Transverse colon (tissue), 4 donors: Measurements from ENCODE around the gene SLC35A2. TPM values are rescaled to one million over a fixed set of nuclear protein-coding genes. Genes with fewer than 3 reads are reported as not detected.

Experiments used
- DNase-seq: peaks from one replicate; pipeline ENCODE4 v3.0.0-alpha.2; 2019
- H3K27ac ChIP-seq, 4 donors: fragments of 200-600 bp; sonication (generic); 2 replicates each; pipeline ENCODE4 v1.5.1; 2016 to 2018; ENCODE audit warnings: inconsistent platforms in 4 of 4
- H3K27me3 ChIP-seq: fragments of 200-600 bp; sonication (generic); 2 replicates; pipeline ENCODE4 v1.5.1; 2017; ENCODE audit warnings: inconsistent platforms
- H3K36me3 ChIP-seq, 4 donors: fragments of 200-600 bp; sonication (generic); 2 replicates each; pipeline ENCODE4 v1.5.1; 2017 to 2019; ENCODE audit warnings: inconsistent platforms in 4 of 4
- H3K4me1 ChIP-seq, 4 donors: fragments of 200-600 bp; sonication (generic); 2 replicates each; pipeline ENCODE4 v1.5.1; 2017 to 2020; ENCODE audit warnings: inconsistent platforms in 4 of 4
- H3K4me3 ChIP-seq, 4 donors: fragments of 200-600 bp; sonication (generic); 1 replicate in 1 of 4; 2 replicates in 3 of 4; pipeline versions ENCODE4 v1.5.1 to v1.6.1; 2017 to 2019; ENCODE audit warnings: inconsistent platforms in 4 of 4
- H3K9me3 ChIP-seq, 2 donors: fragments of 200-600 bp; sonication (generic); 2 replicates each; pipeline ENCODE4 v1.5.1; 2017 to 2019; ENCODE audit warnings: inconsistent platforms in 2 of 2
- CTCF ChIP-seq, 5 experiments: fragments of 200-600 bp in 3 of 5; fragments of 450-650 bp in 2 of 5; sonication (generic) in 3 of 5; IDR thresholded peaks; 1 replicate in 2 of 5; 2 replicates in 3 of 5; pipeline ENCODE4 v1.5.1; 2016 to 2017; ENCODE audit warnings: antibody characterized with exemption in 5 of 5, inconsistent platforms in 3 of 5, mild to moderate bottlenecking in 2 of 5, moderate library complexity in 1 of 5
- EP300 ChIP-seq: sonication (generic); formaldehyde crosslinking; IDR thresholded peaks from one replicate; pipeline ENCODE4 v1.6.1; 2017; ENCODE audit warnings: antibody characterized with exemption, low read depth
- POLR2A ChIP-seq: fragments of 450-650 bp; IDR thresholded peaks from one replicate; pipeline ENCODE4 v1.6.1; 2016; ENCODE audit warnings: antibody characterized with exemption, mild to moderate bottlenecking, moderate library complexity
- POLR2AphosphoS5 ChIP-seq, 3 donors: sonication (generic); formaldehyde crosslinking; IDR thresholded peaks; one replicate each; pipeline ENCODE4 v1.6.1; 2016; ENCODE audit warnings: antibody characterized with exemption in 3 of 3
- WGBS, 2 donors: methylation state at CpG; one replicate each; pipeline ENCODE4 v1.1.5; 2018; ENCODE audit warnings: low coverage in 1 of 2; 5-methylcytosine and 5-hydroxymethylcytosine counted together
- in situ Hi-C, 4 donors: fragments of 200-750 bp; cut with MboI; loops; one replicate each; pipeline versions ENCODE4 v1.15.0 to v1.15.1; 2017; ENCODE audit warnings: low sequenced_read_pairs in 3 of 4, low pct_ligation_motif_present in 1 of 4, low pct_unique_long_range_greater_than_20kb in 1 of 4
- intact Hi-C: fragments of 100-400 bp; cut with DNase I; formaldehyde crosslinking; loops from one replicate; pipeline ENCODE4 v1.15.1; 2023; ENCODE audit warnings: low total_unique reads
- total RNA-seq, 4 donors: library from RNA; depleted of rRNA; stranded (reverse); fragments of >200 nt; gene quantifications; one replicate each; pipeline ENCODE4 v1.1.0, GENCODE V29; 2016

SLC35A2 gene
- total RNA-seq = 10 to 100 TPM; 29.5 to 48.3 (median 33.8) TPM

DNA sequence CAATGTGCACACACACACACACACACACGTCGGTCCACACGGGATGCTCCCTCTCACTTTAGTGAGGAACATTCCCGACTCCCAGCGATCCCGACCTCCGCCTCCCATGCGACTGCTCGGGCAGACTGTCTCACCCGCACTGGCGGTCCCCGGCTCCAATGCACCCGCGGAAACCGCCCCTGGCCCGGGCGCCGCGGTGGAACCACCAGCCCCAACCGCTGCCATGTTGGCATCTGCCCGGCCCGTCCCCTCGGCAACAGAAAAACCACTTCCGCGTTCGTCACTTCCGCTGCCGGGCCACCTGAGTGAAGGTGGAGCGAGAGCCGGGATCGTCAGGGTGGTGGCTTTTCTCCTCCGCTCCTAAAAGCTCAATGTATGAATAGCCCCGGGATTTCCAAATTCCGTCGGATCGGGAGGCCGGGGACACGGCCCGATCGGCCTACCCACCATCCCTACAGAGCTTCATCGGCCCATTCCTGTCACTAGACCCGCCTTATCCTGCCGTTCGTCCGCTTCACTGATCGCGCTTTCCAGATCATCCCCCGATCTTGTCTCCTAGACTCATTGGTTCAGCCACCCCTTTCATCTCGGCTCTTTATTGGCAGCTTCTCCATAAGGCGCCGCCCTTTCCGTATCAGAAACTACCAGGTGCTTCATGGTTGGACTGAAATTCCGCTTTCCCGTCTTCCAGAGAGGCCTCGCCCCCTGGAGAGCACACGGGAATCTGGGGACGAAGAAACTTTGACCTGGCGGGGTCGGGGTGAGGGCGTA, at the start of gene SLC35A2:
Gene SLC35A2, minus strand, starts transcription at position 235 of the 771 bp plus-strand sequence. Its CDS starts 10 bp downstream, at position 225.
- peak within 1 kb of the TSS; percentile 81 to 91 (median 88) for H3K27ac ChIP-seq
- no peaks in the 10 kb centered on the region for H3K36me3 ChIP-seq
- H3K9me3 ChIP-seq = no peaks in the 10 kb centered on the region
- peak within 1 kb of the TSS; percentile 51 to 82 (median 66) for H3K4me3 ChIP-seq
- 0 to 45% methylated on average over 4 to 60 of the region's 60 CpGs for WGBS, 2 donors
- H3K27me3 ChIP-seq = no peaks in the 10 kb centered on the region
- H3K4me1 ChIP-seq = peaks cover 0 to 17% (median 7%) of the 10 kb centered on the region in 4 donors
- peak; percentile 89 for DNase-seq
- intact Hi-C loops (no loop called here), in situ Hi-C loops (loop anchor here in 1 of 4 donors (25.0 kb wide), 1 partner anchor 274 kb away; no protein-coding TSS in a partner anchor)
- no peak for TF ChIP-seq EP300
- no peak for TF ChIP-seq CTCF (IDR thresholded peaks at IDR 0.05)
- peak; percentile 73 for TF ChIP-seq POLR2A
- TF ChIP-seq POLR2AphosphoS5 (IDR thresholded peaks at IDR 0.05) = peak; percentile 67 to 85 (median 83)

- in situ Hi-C loops (no loop called here), intact Hi-C loops (no loop called here)
- TF ChIP-seq POLR2A = no peak
- no peak for TF ChIP-seq EP300
- TF ChIP-seq CTCF (IDR thresholded peaks at IDR 0.05) = no peak
- no peak for TF ChIP-seq POLR2AphosphoS5 (IDR thresholded peaks at IDR 0.05)
- WGBS, 2 donors = 87 to 100% methylated on average over 2 of the region's 2 CpGs
- H3K4me1 ChIP-seq = peaks cover 0 to 19% (median 12%) of the 10 kb centered on the region in 4 donors
- no peaks in the 10 kb centered on the region for H3K36me3 ChIP-seq
- no peak overlapping the region for H3K4me3 ChIP-seq
- H3K27ac ChIP-seq = peak overlapping the region in 3 of 4 donors; percentile 90 to 95 (median 94)
- peak; percentile 30 for DNase-seq
- no peaks in the 10 kb centered on the region for H3K9me3 ChIP-seq
- H3K27me3 ChIP-seq = no peaks in the 10 kb centered on the region
Measured at GRCh38 chrX:48960291-48960690, 48.8 kb upstream of the SLC35A2 start.

GRCh38 chrX:48958635-48959094, 47.2 kb upstream of the SLC35A2 start:
- WGBS, 2 donors = 55% methylated on average over 20 of the region's 21 CpGs; no CpG with 5 or more reads in 1 of the 2 donors
- Histone ChIP-seq H3K36me3 (no peaks in the 10 kb centered on the region), H3K4me3 (peak overlapping the region; percentile 14 to 73 (median 49)), H3K27ac (peak overlapping the region; percentile 90 to 95 (median 94)), H3K4me1 (peaks cover 0 to 31% (median 14%) of the 10 kb centered on the region in 4 donors), H3K9me3 (no peaks in the 10 kb centered on the region), H3K27me3 (no peaks in the 10 kb centered on the region)
- intact Hi-C loops (no loop called here), in situ Hi-C loops (no loop called here)
- TF ChIP-seq POLR2A (no peak), POLR2AphosphoS5 (IDR thresholded peaks at IDR 0.05) (peak in 1 of 3 donors; percentile 19), CTCF (IDR thresholded peaks at IDR 0.05) (no peak), EP300 (no peak)
- peak; percentile 47 for DNase-seq

DNA sequence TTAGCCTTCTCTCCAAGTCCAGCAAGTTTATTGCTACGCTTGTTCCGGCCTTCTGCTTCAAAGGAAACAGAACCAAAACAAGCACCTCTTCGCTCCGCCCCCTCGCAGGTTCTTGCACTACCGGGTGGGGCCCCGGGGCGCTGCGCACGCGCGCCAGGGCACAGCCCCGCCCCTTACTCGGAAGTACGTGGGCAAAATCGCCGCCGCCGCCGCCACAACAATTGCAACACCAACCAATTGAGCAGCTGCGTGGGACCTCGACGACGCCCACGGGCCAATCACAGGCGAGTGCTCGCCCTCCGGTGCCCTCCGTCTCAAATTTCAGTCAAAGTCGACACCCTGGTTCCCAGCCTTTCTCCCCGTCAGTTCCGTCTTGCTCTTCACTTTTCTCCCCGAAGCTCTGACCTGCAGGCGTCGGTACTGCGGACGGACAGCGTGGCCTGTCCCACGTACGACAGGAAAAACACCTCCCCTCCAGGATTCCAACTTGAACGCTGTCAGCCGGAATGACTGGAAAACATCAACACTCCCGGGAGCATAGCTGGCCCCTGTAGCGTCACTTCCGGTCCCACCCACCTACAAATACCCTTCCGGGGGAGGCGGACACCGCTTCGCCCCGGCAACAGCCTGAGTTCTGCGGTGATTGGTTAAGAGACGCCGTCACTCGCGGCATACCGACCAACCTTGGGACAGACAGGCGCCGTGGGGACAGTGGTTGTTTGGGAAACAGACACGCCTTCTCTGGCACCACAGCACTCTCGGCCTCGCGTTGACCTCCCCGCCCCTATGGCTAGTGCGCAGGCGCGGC, 46.6 kb upstream of the SLC35A2 start:
- Histone ChIP-seq H3K36me3 (no peaks in the 10 kb centered on the region), H3K27ac (peak overlapping the region; percentile 90 to 95 (median 94)), H3K4me1 (peaks cover 0 to 37% (median 15%) of the 10 kb centered on the region in 4 donors), H3K27me3 (no peaks in the 10 kb centered on the region), H3K4me3 (peak overlapping the region; percentile 34 to 73 (median 56)), H3K9me3 (no peaks in the 10 kb centered on the region)
- in situ Hi-C loops = no loop called here
- 53% methylated on average over 66 of the region's 66 CpGs; no CpG with 5 or more reads in 1 of the 2 donors for WGBS, 2 donors
- peak; percentile 95 for DNase-seq
- peak; percentile 55 to 81 (median 78) for TF ChIP-seq POLR2AphosphoS5 (IDR thresholded peaks at IDR 0.05)
- no peak for TF ChIP-seq EP300
- peak; percentile 84 for TF ChIP-seq POLR2A
- intact Hi-C loops = no loop called here
